ENCODE measurements around the gene RNF224.

RNF224 gene

GRCh38 chr9:137192448-137192780 lies 34.9 kb upstream of the RNF224 start:
- DNase-seq (ENCODE audit: low read depth) = no peak

DNA sequence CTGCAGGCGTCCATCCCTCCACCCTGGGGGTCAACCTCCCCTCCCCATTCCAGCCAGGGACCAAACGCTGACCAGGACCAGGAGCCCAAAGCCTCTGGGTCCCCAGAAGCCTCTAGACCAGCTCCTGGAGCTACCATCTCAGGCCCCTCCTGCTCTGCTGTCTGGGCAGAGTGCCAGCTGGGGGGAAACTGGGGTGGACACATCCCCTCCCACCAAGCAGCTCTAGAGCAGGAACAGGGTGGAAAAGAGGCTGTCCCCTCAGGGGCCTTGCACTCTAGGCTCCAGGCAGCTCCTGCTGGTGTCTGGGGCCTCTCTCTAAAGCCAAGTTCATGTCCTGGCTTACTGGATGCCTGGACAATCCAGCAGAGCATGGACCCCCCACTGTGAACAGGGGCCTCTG lies 34.4 kb upstream of the RNF224 start:
- no peak for DNase-seq (ENCODE audit: low read depth)

GRCh38 chr9:137193771-137194170 lies 33.5 kb upstream of the RNF224 start:
- DNase-seq (ENCODE audit: low read depth) = no peak

- no peak for DNase-seq (ENCODE audit: low read depth)
Observed at GRCh38 chr9:137194388-137194787, 32.9 kb upstream of the RNF224 start.

DNA sequence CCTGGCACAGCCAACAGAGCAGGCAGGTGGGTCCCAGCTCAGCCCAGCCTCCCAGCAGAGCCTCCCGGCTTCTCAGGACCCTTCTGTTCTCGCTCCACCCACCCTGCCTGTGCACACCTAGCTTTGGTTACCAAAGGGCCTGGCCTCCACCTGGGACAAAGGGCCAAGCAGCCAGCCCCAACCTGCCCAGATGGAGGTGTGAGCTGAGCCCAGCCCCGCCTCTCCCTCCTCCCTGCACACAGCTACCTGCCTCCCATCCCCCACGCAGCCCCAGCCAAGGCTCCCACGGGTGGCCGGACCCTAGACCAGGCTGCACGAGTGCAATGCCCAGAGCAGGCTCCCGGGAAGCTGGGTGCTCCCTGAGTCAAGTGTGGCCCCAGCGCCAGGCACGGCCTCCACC lies 32.4 kb upstream of the RNF224 start:
- DNase-seq (ENCODE audit: low read depth) = no peak

DNA sequence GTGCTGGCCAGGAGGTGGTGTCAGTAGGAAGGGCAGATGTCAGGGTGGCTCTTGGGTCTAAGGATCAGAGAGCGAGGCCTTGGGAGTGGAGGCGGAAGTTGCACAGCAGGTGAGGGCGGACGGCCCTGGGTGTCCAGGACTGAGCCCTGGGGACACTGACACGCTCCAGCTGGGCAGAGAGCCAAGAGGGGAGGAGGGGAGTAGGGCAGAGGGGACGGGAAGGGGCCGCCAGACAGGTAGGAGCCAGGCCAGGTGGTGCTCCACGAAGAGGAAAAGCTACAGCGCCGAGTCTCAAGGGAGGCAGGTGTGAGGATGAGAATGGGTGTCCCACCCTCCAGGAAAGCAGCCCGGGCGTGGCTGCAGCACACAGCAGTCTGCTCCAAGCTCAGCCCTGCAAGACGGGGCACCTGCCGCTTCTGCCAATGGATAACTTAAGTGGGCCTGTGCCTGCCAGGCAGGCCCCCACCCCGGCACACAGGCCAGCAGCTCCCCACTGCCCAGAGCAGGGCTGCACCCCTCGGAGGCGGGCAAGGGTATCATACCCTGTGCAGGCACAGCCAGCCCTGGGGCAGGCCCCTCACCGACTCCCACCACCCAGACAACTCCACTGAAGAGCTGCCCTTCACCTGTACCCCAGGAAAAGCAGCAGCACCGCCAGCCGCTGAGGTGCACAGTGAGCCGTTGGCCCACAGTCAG lies 31.6 kb upstream of the RNF224 start:
- no peak for DNase-seq (ENCODE audit: low read depth)

GRCh38 chr9:137198051-137198901 lies 29.0 kb upstream of the RNF224 start:
- no peak for DNase-seq (ENCODE audit: low read depth)

DNA sequence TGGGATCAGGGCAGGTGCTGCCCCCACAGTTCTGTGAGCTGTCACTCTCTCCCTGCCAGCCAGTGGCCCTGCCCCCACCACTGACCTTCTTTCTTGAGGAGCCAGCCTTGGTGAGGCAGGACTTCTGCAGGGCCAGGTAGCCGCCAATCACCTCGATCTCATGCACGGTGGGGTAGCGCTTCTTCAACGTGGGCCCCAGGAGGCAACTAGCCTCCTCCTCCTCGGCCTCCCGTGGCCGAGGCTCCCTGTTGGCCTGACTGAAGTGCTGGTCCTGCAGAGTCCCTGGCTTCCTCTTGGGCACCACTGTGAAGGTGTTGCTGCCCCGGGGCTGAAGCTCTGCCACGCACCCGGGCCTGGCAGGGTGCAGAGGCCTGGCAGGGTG lies 28.4 kb upstream of the RNF224 start:
- no peak for DNase-seq (ENCODE audit: low read depth)

GRCh38 chr9:137199411-137200121 lies 27.7 kb upstream of the RNF224 start:
- no peak for DNase-seq (ENCODE audit: low read depth)

DNA sequence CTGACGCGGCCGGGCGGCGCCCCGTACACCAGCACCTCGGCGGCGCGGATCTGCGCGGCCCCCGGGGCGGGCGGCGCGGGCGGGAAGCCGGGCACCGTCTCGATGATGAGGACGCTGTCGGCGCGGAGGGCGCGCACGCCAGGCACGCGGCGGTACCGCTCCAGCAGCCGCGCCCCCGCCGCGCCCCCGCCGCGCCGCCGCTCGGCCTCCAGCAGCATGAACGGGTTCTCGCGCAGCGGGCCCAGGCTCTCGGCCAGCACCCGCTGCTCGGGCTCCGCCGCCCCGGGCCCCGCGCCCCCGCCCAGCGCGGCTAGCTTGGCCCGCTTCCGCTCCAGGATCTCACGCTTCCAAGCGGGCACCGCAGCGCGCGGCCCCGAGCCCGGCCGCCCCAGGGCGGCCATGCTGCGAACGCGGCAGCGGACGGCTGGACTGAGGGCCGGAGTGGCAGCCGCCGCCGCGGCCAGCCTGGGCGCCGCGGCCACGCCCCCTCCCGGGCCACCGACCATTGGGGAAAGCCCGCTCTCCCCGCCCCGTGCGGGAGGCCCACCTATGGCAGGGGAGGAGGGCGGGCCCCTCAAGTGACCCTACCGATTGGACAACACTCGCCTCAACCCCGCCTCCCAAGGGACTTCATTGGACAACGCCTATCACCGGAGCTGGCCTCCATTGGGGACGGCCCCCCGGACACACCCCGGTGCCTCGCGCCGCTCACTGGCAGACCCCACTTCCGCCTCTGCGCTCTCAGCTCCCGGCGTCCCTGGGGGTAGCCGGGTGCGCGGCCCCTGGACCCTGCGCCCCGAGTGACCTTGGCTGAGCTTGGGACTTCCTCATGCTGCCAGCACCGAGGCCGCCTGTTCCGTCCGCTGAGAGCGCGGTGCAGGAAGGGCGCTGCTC lies 26.7 kb upstream of the RNF224 start, which contains the start of gene TPRN:
Gene TPRN (minus strand): TSS at position 431 of the 894 bp plus-strand sequence. CDS start 30 bp downstream, at position 401.
- peak; percentile 98 for DNase-seq (ENCODE audit: low read depth)

DNA sequence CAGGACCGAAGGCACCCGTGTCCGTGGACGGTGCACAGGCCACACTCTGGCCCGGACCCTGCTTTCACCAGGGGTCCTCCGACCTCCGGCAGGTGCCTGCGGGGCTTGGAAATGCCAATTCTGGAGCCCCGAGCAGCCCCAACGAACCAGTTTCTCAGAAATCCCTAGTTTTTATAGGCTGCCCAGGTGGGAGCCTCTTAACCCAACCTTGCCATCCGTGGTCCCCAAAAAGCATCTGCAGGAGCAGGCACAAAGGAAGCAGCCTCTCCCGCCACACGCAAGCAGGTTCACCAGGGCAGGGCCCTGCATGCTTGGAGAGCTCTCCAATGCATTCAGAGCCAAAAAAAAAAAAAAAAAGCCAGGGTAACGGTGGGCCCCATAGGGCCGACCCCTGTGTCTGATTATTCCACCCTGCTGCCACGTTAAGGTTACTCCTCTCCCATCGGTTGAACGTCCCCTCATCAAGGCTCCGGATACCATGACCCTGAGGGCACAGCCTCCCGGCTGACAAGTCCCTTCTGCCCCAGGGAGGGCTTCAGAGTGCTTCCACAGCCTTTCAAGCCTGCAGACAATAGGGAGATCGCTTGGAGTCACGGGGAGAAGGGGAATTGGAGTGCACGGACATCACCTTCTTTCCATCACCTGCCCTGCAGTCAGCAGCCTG lies 26.0 kb upstream of the RNF224 start:
- no peak for DNase-seq (ENCODE audit: low read depth)

- DNase-seq (ENCODE audit: low read depth) = no peak
Observed at GRCh38 chr9:137202966-137203365, 24.3 kb upstream of the RNF224 start.

GRCh38 chr9:137204731-137205125 lies 22.6 kb upstream of the RNF224 start:
- DNase-seq (ENCODE audit: low read depth) = no peak

GRCh38 chr9:137205126-137206069 lies 21.9 kb upstream of the RNF224 start, which contains the start of the genes NDOR1 and TMEM203:
TSS of gene NDOR1 (plus strand) at chr9:137205700. CDS start at chr9:137205778, 78 bp downstream.
TSS of gene TMEM203 (minus strand) at chr9:137205648. CDS start at chr9:137205414, 234 bp downstream.
- DNase-seq (ENCODE audit: low read depth) = peak; percentile 90

DNA sequence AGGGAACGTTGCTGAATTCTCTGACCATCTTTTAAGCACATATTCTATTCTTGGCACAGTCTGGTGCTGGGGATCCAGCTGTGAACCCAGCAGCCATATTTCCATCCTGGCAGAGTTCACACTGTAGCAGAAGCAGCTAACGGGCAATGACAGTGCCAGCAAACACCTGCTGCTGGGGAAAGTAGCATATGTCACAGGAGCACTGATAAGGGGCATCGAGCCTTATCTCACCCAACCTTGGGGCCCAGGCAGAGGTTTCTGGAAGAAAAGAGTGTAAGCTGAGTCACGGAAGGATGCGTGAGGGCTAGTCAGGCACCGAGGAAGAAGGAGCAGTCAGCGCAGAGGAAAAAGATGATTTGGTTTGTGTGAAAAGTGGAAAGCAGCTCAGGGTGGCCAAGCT lies 20.7 kb upstream of the RNF224 start:
- DNase-seq (ENCODE audit: low read depth) = no peak

DNA sequence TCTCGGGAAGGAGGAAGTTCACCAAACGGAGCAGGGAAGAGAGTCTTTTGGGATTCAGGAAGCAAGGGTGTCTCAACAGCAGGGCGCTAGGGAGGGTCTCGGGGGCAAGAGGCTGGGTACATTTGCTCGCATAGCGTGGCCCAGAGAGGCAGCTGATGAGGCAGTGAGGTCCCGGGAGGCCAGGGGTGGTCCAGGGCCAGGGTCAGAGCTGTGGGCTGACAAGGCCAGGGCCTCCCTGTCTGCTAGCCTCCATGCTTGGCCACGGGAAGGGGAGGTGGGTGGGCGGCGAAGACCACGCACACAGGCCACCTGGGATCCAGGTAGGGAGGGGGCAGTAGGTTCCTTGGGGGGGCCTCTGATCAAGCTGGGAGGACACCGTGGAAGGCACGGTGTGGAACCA lies 15.8 kb upstream of the RNF224 start:
- DNase-seq (ENCODE audit: low read depth) = no peak

DNA sequence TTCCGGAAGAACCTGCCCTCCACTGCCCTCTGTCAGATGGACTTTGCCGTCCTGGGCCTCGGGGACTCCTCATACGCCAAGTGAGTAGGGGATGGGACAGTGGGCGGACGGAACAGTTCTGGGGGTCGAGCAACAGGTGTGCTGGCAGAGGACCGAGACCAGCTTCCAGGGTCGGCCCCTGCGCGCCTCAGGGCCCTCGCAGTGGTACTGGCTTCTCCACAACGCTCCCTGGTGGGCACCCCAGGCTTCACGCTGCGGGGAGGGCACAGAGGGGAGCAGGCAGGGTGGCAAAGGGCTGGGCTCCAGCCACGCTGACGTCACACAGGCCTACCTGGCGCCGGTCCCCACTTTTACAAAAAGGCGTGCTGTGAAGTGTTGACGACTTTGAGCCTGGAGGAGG lies 14.8 kb upstream of the RNF224 start:
- no peak for DNase-seq (ENCODE audit: low read depth)

DNA sequence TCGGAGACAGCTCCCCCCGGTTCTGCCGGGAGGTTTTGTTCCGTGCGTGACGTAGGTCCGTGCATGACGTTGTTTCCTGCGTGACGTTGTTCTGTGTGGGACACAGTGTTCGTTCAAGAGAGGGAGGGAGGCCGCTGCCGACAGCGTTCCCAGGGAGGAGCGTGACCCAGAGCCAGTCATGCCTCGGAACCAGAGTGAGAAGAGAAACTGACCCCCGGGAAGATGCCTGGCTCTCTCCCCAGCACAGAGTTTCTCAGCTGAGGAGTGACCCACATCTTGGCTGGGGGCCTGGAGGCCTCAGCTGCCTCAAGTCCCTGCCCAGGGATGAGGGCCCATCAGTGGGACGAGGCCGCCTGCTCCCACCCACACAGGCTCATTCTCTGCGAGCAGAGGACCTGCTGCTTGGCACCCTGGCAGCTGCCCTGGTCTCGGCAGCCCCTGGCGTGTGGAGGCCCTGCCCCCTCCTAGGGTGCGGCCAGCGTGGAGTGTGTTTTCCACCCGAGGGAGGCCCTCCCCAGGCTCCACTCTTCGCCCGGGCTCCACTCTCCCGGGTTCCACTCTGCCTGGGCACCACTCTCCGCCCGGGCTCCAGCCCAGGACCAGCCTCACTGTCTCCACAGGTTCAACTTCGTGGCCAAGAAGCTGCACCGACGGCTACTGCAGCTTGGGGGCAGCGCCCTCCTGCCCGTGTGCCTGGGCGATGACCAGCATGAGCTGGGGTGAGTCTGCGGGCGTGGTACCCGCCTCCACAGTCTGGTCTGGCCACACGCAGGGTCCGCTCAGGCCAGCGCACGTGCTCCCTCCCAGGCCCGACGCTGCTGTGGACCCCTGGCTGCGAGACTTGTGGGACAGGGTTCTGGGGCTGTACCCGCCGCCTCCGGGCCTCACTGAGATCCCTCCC lies 13.9 kb upstream of the RNF224 start:
- no peak for DNase-seq (ENCODE audit: low read depth)

GRCh38 chr9:137214620-137215019 lies 12.7 kb upstream of the RNF224 start:
- no peak for DNase-seq (ENCODE audit: low read depth)
